Measurements from ENCODE around the gene GAS7.
"Not testable (repeated sequence)": the region's sequence is repeated elsewhere in the genome, so short reads cannot be mapped to it uniquely, and the experiment has no call there.

GAS7 gene

DNA sequence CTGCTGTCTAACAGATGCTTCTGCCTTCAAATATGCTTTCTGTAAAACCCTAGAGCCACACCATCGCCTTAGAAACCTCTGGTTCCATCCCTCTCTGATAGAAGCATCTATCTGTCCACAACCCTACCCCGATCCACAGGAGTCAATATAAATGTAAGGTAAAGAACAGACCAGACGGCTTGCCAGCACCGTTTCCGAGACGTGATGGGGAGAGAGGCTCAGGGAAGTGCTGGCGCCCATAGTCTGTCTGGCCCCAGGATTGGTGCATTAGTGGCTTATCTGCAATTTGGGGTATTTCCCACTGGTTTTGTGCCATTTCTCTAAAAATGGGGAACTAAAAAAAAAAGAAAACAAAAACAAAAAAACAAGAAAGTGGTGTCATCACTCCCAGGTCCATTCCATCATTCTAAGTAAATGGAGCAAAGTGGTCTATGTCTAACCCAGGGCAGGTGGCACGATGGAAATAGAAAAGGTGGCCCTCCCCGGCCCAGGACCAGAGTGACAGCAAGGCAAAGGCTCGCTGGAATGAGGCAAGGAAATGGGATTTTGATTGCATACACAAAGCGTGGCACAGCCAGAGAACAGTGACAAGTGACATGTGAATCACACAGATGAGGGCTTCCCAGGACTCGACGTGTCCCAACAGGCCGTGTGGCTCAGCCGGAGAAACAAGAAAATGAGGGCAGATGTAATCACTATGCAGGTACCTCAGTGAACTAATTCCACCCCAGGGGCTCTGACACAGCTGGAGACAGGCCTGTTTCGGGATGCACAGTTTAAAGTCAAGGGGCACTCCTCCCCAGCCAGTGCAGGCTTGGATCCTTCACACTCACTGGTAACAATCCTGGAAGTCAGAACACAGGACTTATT, 125.6 kb downstream of the GAS7 start:
- DNase-seq (ENCODE audit: low read depth), result no peak

DNA sequence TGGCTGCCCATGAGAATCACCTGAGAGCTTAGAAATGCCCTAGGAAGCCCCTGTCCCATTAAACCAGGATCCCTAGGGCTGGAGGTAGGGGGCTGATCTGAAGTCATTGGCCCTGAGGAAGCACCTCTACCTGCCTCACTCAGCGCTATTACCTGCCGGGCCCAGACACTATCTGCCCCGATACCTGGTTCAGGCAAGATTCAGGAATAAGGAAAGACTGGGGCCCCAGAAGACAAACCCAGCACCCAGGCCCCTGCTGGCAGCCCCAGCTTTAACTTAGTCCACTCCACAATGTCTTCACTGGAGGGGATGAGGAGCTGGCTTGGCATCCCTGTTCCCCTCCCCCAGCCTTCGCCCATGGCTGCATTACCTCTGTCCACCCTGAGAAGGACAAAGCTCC, 126.3 kb downstream of the GAS7 start:
- no peak for DNase-seq (ENCODE audit: low read depth)

- no peak for DNase-seq (ENCODE audit: low read depth)
Observed at GRCh38 chr17:10071141-10071540, 127.3 kb downstream of the GAS7 start.

DNA sequence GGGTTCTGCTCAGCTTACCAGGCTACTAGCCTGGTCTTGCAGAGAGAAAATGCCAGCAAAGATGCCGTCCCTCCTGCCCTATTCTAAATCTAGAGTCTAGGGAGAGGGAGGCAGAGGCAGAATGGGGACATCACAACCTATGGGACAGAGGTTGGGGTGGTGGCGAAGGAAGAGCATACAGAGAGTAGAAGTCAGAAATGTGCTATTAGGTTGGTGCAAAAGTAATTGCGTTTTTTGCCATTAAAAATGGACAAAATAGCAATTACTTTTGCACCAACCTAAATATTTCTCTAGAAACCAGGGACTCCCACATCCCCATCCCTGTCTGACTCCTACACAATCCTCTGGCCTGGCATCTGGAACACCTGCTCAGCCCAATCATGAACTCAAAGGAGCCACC, 127.7 kb downstream of the GAS7 start:
- DNase-seq (ENCODE audit: low read depth), result no peak

GRCh38 chr17:10069301-10069700, 129.1 kb downstream of the GAS7 start:
- no peak for DNase-seq (ENCODE audit: low read depth)

DNA sequence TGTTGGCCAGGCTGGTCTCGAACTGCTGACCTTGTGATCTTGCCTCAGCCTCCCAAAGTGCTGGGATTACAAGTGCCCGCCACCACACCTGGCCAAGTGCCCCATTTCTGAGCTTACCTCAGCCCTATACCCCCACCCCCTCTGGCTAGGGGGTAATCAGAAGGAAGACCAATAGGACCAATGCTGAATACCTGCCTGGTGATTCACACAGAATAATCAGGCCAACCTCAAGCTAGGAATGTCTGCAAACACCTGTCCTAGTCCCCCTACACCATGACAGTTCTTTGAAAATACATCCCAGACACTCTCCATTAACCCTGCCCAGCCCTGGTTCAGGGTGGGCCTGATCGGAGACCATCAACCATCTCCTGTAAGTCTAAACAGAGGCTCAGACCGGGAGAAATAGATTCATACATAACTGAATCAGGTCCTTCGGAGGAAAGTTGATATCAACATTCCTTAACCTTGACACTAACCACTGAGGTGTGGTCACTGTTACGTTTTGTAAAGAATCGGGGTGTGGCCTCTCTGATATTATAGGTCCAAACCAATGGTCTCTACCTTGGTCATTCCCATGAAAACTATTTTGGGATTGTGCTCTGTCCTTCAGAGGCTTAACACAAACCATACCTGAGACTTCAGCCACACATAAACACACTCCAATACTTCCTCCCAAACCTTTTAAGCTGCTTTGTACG, 130.8 kb downstream of the GAS7 start:
- no peak for DNase-seq (ENCODE audit: low read depth)

DNA sequence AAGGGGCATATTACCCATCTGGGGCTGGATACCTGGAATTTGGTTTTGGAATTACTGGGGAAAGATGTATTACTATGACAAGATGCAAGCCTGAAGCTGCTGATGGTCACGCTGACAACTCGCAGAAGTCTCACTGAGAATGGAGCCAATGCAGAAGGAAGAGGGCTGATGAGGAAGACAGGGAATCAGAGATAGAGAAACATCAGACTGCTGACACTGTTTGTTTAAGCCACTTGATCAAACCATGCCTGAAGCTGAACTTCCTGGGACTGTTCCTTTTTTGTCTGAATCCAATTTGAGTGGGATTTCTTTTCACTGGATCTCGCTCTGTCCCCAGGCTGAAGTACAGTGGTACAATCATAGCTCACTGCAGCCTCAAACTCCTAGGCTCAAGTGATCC, 133.9 kb downstream of the GAS7 start:
- no peak for DNase-seq (ENCODE audit: low read depth)

GRCh38 chr17:10063730-10064241, 134.6 kb downstream of the GAS7 start:
- DNase-seq (ENCODE audit: low read depth), result no peak

DNA sequence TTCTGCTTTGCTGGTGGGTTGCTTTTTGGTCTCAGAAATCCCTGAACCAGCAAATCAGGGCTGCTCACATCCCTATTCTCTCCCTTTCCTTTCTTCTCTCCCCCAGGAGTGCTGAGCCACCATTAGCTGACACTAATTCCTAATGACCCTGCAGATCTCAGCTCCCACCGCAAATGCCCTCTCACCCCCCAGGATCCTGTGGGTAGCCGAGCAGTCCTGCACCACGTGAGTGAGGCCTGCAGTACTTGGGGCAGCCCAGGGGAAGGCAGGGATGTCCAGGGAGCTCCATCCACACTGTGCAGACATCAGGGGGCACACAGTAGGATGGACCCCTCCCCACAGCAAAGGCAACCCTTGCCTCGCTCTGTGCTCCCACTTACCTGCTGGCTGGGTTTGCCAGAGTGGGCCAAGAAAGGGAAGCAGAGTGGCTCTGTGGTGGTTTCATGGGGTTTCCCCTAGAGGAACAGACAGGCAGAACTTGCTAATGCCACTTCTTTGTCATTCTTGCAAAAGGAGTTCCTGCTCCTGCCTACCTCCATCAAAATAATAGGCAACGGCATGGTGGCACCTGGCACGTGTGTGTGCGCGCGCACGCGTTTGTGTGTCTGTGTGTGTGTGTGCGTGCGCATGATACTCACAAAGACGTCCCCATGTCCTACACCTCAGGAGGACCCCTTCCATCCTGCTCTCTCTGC, 135.6 kb downstream of the GAS7 start:
- no peak for DNase-seq (ENCODE audit: low read depth)

DNA sequence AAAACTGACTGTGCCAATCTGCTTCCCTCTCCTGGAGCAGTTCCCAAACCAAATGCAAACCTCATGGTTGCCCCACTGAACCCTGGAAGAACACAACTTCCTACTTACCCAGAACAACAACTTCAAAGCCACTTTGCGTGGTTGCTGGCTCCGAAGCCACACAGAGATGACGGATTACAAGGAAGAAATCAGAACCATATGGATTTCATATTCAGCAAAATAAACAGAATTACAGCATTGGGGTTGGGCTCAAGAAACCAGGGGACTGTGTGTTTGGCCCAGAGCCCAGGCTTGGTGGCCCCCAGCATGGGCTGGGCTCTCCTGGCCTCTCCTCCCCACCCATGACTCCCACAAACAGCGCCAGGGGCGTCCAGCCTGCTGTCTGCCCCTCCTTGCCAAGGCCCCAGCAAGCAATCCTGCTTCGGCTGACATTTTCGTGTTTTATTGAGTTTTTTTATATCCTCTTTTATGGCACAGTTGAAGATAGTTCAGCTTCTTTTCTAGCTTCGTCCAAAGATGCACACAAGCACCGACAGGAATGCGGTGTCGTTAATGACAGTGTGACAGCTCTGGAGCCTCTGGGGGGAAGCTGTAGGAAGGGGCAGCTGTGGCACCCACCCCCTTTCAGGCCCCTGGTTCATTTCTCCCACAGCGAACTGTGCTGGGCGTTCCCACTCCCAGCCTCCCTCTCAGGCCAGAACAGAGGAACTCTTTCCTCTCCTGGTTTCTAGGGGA, 137.1 kb downstream of the GAS7 start:
- no peak for DNase-seq (ENCODE audit: low read depth)

DNA sequence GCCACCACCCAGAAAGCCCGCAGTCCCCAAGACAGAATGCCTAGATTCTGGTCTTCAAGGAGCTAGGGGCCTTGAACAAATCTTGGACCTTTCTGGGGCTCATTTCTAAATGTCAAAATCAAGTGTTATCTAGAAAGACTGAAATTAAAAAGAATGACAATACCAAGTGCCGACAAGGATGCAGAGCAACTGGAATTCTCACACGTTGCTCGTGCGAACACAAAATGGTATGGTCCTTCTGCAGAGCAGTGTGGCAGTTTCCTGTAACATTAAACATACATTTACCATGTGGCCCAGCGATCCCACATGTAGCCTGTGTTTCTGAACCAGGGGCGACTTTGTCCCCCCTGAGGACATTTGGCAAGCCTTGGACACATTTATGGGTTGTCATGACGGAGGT, 137.9 kb downstream of the GAS7 start:
- no peak for DNase-seq (ENCODE audit: low read depth)

- DNase-seq (ENCODE audit: low read depth), result no peak
Observed at GRCh38 chr17:10059684-10060211, 138.7 kb downstream of the GAS7 start.

DNA sequence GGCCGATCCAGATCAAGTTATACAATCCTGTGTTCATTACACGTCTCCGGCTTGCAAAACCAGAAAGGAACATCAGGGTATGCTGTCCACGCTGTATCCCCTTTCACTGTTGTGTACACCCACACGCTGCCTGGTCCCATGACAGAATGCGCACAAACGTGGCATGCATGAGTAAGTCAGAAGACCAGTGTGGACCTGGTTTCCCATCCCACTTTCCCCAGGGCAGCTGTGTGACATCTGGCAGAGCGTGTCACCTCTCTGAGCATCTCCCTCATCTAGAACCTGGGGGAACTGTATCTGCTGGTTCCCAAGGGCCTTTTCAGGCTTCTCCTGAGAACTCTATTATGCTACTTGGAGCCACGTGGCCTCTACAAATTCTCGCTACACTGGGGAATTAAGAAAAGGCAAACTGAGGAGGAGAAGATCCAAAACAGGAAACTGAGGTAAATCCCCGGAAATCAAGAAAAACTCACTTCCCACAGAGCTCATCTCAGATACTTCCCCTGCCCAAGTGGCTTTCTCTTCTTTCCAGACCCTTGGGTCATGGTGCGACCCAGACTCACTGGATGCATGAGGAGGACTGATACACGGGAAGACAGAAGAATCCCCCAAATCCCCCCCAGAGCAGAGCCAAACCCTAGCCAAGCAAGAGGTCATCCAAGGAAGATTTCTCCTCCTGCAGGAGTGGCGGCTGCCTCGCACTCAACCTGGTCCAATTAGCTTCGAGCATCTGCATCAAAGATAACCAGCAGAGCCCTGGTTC, 139.3 kb downstream of the GAS7 start:
- no peak for DNase-seq (ENCODE audit: low read depth)

DNA sequence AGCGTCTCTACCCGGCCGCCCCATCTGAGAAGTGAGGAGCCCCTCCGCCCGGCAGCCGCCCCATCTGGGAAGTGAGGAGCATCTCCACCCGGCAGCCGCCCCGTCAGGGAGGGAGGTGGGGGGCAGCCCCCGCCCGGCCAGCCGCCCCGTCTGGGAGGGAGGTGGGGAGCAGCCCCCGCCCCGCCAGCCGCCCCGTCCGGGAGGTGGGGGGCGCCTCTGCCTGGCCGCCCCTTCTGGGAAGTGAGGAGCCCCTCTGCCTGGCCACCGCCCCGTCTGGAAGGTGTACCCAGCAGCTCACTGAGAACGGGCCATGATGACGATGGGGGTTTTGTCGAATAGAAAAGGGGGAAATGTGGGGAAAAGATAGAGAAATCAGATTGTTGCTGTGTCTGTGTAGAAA, 140.9 kb downstream of the GAS7 start:
- DNase-seq (ENCODE audit: low read depth), result not testable (repeated sequence)

DNA sequence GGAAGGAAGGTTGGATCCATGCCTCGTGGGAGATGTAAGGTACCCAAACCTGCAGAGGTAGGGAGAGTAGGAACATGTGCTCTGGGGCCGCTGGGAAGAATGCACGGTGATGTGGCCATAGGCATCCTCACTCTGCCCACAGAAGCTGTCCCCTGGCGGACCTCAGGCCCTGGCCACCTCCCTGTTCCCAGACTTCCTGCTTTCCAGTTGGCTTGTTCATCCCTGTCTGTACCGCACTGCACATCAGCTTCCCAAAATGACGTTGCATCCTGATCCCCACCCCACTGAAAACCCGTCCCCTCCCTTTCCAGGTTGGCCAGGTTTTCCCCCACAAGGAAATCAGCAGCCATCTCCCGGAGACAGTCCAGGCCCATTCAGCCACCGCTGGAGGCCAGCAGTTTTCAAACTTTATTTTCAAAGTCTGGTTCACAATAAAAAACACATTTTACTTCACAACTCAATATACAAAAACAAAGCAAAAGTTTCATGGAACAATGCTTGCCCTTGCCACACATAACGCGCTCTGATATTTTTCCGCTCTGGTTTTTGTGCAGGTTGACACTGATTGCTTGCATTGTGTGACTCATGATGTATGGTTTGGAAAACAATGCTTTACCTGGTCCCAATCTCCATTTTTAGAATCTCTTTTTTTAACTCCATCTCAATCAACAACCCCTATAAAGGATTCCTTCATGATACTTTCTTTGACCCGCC, 143.0 kb downstream of the GAS7 start:
- no peak for DNase-seq (ENCODE audit: low read depth)

DNA sequence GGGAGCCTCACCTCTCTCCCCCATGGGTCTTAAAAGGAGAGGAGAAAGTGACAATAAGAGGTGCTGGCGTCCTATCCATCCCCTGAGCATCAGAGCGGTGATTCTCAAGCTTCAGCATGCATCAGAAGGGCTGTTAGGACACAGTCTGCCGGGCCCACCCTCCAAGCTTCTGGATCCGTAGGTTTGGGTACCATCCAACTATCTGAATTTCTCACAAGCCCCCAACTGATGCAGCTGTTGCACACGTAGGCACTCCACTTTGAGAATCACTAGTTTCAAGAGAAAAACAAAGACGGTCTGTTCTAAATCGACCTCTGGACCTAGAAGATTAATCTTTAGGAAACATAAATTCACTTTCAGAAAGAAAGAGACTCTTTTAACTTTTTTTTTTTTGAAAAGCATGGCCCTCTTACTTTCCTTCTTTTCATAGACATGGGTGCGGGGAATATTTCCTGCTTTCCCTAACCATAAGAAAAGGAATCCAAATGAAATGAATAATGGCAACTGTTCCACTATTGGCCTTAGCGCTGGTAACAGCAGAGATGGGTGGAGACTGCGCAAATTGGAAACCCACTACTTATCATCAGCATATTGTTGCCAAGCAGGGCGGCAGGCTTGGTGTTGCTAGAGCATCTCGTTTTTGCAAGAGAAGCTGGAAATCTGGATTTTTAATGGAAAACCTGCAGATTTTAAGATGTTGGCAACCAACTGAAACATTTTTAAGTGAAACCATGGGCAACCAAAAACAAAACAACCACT, 144.4 kb downstream of the GAS7 start:
- no peak for DNase-seq (ENCODE audit: low read depth)

DNA sequence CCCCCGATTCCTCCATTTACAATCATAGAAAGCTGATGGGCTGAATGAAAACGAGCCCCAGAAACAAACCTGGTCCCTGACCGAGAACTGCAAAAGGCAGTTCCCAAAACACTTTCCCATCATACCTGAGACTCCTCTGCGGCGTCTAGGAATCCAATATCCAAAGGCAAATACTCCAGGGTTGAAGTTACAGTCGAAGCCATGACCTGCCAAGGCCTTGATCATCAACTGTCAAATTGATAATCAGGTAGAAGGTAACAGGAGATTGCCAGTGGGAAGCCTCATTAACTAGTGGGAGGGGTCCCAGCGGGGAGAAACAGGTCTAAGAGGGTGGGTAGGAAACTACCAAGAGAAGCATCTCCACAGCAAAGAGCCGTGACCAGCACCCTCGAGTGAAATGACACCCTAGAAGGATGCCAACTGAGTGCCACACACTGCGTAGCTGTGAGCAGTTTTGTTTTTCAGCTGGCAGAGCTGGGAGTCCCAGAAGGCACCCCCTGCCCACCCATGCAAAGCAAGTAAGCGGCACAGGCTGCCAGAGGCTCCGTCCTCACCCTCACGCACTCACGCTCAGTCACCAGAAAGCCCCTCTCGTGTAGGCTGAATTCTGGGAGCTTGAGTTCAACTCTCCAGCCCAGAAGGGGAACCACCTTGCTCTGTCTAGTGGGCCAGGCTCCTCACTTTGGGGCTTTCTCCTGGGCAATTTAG, 146.1 kb downstream of the GAS7 start:
- DNase-seq (ENCODE audit: low read depth), result no peak

DNA sequence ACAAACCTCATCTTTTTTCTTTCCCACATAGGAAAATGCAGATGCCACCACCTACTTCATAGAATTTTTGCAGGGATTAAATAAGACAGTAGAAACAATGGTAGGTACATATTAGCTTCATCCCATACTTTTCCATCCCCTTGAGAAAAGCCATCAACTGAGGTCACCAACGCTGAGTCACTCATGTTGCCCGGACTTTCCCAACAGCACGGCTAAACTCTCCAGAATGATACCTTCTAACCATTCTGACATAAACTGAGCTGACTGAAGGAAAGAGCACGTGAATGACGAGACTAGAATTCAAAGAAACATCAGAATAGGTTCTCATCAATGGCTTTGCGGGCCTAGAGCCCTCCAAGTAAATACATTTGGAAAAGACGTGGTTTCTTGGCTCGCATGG, 147.3 kb downstream of the GAS7 start:
- no peak for DNase-seq (ENCODE audit: low read depth)

DNA sequence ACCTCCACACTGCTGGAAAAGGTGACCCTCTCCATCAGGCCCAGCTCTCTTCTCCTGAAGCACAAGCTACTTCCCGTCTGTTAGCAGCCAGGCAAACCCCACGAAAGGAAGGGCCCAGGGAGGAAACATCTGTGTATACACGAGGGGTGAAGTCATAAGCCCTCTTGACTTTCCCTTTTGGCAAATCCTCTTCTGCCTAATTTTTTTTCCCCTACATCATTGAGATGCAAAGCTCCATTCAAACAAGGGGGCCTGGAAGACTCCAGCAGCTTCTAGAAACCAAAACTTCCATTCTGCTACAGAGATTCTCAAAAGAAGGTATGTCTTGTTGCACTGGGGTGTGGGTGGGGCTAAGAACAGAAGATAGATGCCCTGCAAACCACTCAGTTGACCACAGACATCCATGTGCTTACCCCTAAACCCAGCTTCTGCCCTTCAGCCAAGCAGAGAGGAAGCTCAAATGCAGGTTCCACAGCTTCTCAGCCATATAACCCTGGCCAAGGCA, 147.8 kb downstream of the GAS7 start:
- no peak for DNase-seq (ENCODE audit: low read depth)
